Prostate gland (tissue), 2 donors: ENCODE data around the gene RPAIN.

Experiments used
- CTCF ChIP-seq, 4 experiments: fragments of 200-600 bp in 2 of 4; fragments of 450-650 bp in 2 of 4; sonication (generic) in 2 of 4; IDR thresholded peaks; 1 replicate in 3 of 4; 2 replicates in 1 of 4; pipeline ENCODE4 v1.5.1; 2016 to 2019; ENCODE audit warnings: antibody characterized with exemption in 4 of 4, mild to moderate bottlenecking in 2 of 4, moderate library complexity in 2 of 4
- POLR2A ChIP-seq: fragments of 450-650 bp; IDR thresholded peaks from one replicate; pipeline ENCODE4 v1.6.1; 2016; ENCODE audit warnings: antibody characterized with exemption, mild to moderate bottlenecking

- TF ChIP-seq CTCF (IDR thresholded peaks at IDR 0.05) (no peak), POLR2A (no peak)
Observed at GRCh38 chr17:5473906-5474305, 53.9 kb downstream of the RPAIN start.
